Spleen (tissue), 7 donors: ENCODE results near the gene THAP12.

Experiments used
- CTCF ChIP-seq, 11 experiments: fragments of 200-600 bp in 7 of 11; fragments of 450-650 bp in 4 of 11; sonication (generic) in 4 of 11; IDR thresholded peaks in 8 of 11; conservative IDR thresholded peaks in 3 of 11; 1 replicate in 7 of 11; 2 replicates in 4 of 11; pipeline versions ENCODE4 v1.4.0 to v1.8.0; 2016 to 2021; ENCODE audit warnings: antibody characterized with exemption in 11 of 11, inconsistent platforms in 4 of 11, mild to moderate bottlenecking in 1 of 11
- POLR2A ChIP-seq, 3 donors: fragments of 450-650 bp; IDR thresholded peaks; one replicate each; pipeline ENCODE4 v1.5.1; 2017; ENCODE audit warnings: antibody characterized with exemption in 3 of 3, mild to moderate bottlenecking in 1 of 3
- POLR2AphosphoS5 ChIP-seq, 3 donors: sonication (generic); formaldehyde crosslinking; IDR thresholded peaks; one replicate each; pipeline ENCODE4 v1.5.1; 2017; ENCODE audit warnings: antibody characterized with exemption in 3 of 3
- donor health status: DM: no; HTN: no; CAD: no; lungs with moderate emphysema.
- donor health status: DM: no; HTN: no; CAD: no.
- donor health status: DM: no; HTN: no; CAD: no.

- TF ChIP-seq CTCF (IDR thresholded peaks at IDR 0.05 in 8 of 11, conservative IDR thresholded peaks at IDR 0.05 in 3 of 11) (no peak), POLR2A (IDR thresholded peaks at IDR 0.05) (no peak), POLR2AphosphoS5 (IDR thresholded peaks at IDR 0.05) (no peak)
Observed at GRCh38 chr11:76397383-76397782, 16.5 kb upstream of the THAP12 start.
